Activated CD4-positive, alpha-beta T cell treated with anti-CD3 and anti-CD28 coated beads, Interleukin-2, amount 50 U/mL, for 48 hours (primary cell): ENCODE data around the gene LMAN1L.
A peak's percentile ranks its signal among the peaks of the same experiment; 100 is the strongest.

Experiments used
- DNase-seq, 2 experiments: peaks; one replicate each; pipeline ENCODE4 v3.0.0-alpha.2; 2020

The LMAN1L gene

DNA sequence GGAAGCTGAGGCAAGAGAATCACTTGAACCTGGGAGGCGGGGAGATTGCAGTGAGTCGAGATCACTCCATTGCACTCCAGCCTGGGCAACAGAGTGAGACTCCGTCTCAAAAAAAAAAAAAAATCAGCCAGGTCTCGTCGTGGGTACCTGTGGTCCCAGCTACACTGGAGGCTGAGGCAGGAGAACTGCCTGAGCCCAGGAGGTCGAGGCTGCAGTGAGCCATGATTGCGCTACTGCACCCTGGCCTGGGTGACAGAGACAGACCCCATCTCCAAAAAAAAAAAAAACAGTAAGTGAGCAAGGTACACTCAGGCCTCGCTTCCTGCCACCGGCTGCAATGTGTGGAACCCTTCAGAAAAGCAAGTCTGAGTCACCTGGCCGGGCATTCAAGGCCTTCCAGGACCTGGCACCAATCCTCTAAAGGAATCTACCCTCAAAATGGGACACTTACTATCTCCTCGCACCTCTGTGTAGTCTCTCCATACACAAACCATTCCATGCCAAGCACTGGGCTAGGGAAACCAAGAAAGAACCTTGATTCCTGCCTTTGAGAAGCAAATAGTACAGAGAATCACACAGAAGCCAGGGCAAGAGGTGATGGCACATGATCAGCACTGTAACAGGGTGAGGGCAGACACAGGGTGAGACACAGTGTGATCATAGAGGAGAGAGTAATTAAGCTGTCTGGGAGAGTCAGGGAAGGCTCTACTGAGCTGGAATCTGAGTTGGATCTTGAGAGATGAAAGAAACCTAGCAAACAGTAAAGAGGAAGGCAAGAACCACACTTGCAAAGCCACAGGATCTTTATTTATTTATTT is 50.8 kb downstream of the LMAN1L start:
- DNase-seq, result peak in 1 of 2 experiments; percentile 27

DNA sequence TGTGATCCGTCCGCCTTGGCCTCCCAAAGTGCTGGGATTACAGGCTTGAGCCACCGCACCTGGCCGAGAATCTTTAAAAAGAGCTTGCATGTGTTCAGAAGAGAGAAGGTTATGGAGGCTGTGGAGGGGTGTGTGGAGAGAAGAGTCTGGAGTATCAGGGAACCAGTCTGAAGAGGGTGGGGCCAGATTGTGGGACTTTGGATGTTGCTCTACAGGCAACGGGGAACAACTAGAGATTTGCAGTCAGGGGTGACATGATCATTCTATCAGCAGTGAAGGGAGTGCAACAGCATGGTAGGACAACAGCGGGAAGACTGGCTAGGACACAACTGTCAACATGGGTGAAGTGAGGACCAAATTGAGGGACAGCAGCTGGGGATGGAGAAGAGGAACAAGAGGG is 51.7 kb downstream of the LMAN1L start:
- DNase-seq, result no peak

DNA sequence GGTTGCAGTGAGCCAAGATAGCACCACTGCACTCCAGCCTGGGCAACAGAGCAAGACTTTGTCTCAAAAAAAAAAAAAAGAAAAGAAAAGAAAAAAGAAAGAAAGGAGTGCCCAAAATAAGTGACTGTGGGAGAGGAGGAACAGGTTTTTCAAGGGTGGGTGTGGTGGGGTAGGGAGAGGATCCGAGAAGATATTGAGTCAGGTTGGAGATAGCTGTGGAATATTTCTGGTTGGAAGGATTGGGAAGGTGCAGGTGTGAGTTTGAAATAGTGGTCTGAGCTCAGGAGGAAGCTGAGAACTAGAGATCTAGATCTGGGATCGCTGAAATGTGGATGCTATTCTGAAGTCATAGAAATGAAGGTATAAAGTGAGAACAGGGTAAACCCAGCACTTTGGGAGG is 52.7 kb downstream of the LMAN1L start:
- no peak for DNase-seq

DNA sequence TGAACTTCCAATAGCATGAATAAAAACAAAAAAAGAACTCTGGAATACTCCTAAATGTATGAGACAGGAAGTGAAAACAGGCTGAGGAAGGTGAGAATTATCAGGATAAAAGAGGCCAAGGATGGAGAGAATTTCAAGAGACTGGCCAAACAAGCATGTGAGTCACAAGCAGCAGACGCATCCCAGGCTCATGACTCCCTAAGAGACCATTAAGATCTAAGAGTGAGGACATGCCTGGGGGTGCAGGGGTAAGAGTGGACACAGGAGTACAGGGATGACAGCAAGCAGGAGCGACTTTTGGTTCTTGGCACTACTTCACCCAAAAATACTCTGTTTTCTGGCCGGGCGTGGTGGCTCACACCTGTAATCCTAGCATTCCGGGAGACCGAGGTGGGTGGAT is 53.5 kb downstream of the LMAN1L start:
- DNase-seq, result no peak

DNA sequence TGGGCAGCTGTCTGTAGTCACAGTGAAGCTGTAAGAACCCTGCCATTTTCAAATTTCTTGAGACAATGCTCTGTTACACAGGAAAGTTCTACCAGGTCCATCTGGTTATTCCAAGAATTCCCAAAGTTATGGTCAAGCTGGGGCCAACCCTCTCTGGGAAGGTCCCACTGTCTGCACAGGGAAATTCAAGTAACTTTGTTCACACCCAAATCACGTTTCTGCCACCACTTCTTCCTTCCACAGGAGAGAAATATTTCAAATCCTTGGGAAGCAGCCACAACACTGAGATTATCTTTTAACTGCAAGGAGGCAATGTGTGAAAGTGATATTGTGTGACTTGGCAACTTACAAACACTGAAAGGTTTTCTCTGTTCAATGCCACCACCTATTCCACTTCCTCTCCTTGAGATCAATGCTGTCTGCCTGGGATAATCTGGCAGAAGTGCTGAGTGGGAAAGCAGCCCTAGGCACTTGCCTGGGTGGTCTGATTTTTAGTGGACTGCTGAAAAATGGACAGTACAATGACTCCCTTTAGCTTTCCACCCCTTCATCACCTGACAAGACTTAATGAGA is 54.9 kb downstream of the LMAN1L start:
- DNase-seq, result no peak

DNA sequence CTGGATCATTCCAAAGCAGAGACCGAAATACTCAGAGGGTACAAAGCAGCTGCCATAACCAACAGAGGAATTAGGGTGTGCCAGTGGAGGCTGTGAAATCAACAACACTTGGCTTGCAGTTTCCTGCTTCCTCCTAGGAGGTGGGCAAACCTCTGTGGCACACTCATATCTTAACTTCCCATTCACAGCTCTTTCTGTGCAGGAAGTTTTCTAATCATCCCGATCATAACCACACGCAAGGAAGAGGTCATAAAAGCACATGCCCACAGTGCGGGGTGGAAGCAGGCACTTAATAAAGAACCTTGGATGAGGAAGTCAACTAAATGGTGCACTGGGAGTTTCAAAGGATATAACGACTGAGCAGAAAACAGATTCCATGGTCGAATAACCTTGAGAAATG is 55.4 kb downstream of the LMAN1L start:
- peak in 1 of 2 experiments; percentile 27 for DNase-seq

DNA sequence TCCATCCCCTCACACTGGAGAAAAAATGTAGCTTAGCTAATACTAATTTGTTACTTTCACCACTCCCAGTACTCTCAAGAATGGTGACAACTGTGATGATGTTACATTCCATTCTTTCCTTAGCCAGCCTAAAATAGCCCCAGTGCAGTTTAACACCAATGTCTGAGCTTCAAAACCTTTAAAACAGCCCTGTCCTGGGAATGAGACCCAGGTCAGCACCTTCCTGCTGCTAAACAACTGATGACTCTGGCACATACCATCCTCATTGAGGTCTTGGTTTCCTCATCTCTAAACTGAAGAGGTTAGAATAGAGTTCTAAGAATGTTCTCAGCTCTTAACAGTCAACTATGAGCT is 56.7 kb downstream of the LMAN1L start:
- no peak for DNase-seq

DNA sequence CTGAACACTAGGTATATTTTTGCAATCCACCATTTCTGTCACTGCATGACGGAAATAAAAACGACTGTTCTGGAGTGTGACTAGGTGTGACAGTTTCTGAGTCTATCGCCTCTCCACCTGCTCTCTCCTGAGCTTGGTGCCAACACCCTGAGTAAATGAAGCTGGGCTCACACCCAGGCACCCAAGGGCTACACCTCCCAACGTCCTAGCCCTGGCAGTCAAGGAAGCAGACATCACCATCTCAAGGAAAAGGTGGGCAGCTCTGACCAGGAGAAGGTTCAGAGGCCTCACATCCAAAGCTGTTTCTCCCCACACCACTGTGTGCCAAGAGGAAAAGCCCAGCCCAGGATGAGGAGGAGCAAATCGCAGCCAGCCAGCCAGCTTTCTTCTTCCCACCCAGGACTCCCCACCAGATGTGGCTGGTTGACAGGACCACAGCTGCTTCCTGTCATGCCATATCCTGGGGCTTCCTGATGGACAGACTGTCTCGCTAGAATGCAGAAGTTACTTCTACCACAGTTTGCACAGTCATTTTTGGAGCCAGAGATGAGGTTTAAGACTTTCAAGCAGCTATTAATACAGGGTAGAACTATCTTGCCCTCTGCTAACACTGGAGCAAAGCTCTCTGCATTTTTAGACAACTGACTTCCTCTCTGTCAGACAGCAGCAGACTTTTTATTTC is 57.2 kb downstream of the LMAN1L start:
- peak; percentile 43 to 61 for DNase-seq

DNA sequence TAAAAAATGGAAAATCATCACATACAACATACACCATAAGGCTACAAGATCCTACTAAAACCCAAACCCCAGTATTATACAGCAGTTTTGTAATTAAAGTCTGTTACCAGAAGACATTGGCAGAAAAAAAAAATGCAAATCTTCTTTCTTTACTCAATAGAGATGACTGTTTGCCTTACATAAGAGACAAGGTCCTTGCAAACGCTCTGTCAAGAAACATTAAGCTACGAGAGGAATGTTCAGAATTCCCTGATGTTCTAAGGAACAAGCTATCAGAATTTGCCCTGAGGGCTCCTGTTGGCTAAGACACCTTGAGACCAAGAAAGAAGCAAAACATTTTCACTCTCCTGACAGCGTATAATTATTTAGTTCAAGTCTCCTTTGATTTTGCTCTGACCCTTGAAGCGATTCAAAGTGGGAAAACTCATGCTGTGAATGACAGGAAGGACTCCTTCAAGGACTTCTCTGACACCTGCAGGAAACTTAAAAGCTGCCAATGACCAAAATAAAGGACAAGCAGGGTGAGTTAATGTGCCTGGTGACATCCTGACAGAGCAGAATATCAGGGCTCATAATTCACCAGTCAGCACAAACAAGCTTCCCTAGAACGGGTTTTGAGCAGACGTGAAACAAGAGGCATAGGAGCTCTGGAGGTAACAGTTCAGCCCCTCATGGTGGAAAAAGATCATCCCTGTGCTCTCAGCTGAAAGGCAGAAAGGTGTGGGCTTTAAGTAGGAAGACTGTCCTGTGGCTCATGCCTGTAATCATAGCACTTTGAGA is 58.0 kb downstream of the LMAN1L start:
- no peak for DNase-seq

DNA sequence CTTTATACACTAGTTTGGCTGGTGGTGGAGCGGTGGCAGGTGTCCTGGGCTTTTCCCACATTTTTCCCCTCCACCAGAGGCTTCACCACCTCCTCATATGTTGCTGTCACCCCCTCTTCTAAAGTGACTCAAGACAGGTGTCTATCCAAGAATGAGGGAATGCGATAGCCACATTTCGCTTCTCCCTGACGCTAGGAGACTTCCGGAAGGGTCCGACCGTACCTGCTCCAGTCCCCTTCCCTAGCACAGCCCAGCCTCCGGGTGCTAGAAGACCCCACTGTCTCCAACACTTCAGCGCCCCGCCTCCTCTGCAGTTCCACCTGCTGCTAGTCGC is 60.0 kb downstream of the LMAN1L start:
- DNase-seq, result no peak

DNA sequence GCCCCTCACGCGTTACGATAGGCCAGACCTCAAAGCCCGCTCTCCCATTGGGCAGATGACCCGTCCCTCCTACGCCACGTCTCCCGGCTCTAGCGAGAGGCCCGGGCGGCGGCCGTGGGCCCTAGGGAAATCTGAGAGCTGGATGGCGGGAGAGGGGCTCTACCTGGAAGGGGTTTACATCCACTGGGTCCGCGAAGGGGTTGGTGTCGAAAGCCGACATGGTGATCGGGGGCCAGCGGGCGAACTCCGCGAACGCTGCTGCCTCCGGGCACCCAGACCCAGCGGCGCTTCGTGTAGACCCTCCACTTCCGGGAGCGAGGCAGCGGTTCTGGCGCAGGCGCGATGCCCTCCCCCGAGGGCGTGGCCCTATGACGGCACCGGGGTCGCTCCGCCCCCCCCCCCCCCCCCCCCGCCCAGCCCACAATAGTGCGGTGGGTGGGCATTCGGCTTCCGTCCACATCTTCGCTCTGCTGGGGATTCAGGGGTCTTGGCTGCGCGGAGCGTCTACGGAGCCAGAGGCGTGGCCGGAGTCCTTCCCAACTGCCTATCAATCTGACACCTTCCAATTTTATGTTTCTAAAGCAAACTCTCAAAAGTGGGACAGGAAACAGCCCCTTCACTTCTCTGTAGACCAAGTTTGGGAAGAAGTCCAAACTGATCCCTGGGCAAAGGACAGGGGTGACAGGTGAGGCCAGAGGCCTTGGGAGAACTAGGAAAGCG is 60.6 kb downstream of the LMAN1L start, which contains the start of gene SCAMP2:
TSS of gene SCAMP2 (minus strand) at position 330 of the 720 bp plus-strand sequence. CDS start at position 220, 110 bp downstream.
- DNase-seq, result peak; percentile 90 to 92

DNA sequence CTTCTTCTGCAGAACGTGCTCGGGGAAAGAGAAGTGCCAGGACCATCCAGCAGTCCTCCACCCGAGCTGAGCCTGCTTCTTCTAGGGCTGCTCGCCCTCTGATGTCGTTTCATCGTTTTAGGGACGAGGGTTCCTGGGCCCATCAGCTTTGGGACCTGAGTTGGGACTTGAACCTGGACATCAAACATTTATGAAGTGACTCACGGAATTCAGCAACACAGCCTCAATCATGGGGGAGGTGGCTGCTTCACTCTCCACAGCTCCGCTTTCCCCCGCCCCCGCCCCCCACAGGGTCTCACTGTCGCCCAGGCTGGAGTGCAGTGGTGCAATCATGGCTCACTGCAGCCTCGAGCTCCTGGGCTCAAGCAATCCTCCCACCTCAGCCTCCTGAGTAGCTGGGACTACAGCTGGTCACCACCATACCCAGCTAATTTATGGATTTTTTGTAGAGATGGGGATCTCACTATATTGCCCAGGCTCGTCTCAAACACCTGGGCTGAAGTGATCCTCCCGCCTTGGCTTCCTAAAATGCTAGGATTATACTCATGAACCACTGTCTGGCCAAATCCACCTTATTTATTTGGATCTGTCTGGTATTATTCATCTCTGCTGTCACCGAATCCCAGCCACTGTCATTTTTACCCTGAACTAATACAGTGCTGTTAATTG is 61.3 kb downstream of the LMAN1L start:
- DNase-seq, result peak in 1 of 2 experiments; percentile 44
